Neural crest cell (in vitro differentiated cells): ENCODE data around the gene FYCO1. TPM values are rescaled to one million over a fixed set of nuclear protein-coding genes. Genes with fewer than 3 reads are reported as not detected.

ENCODE experiments used
- DNase-seq: peaks from one replicate; pipeline ENCODE4 v3.0.0; 2021; ENCODE audit warnings: low read depth, mixed read lengths, low spot score
- H3K27ac Mint-ChIP-seq: one replicate; pipeline ENCODE4 v1.8.0; 2021; ENCODE audit warnings: mild to moderate bottlenecking, mixed read lengths; ENCODE audit not compliant: unreplicated experiment
- H3K27me3 Mint-ChIP-seq: 2 replicates; pipeline ENCODE4 v1.8.0; 2021; ENCODE audit warnings: low read depth, mild to moderate bottlenecking, mixed read lengths
- H3K36me3 Mint-ChIP-seq: 2 replicates; pipeline ENCODE4 v1.8.0; 2021; ENCODE audit warnings: low read depth, mild to moderate bottlenecking, mixed read lengths
- H3K4me1 Mint-ChIP-seq: 2 replicates; pipeline ENCODE4 v1.8.0; 2021; ENCODE audit warnings: mixed read lengths
- H3K4me3 Mint-ChIP-seq: one replicate; pipeline ENCODE4 v1.8.0; 2021; ENCODE audit warnings: mild to moderate bottlenecking, mixed read lengths
- H3K9me3 Mint-ChIP-seq: 2 replicates; pipeline ENCODE4 v1.8.0; 2021; ENCODE audit warnings: mixed read lengths
- CTCF ChIP-seq: fragments of 200-600 bp; sonication (generic); conservative IDR thresholded peaks from 2 replicates; pipeline ENCODE4 v1.5.0; 2021; ENCODE audit warnings: antibody characterized with exemption, mild to moderate bottlenecking
- total RNA-seq: library from RNA; stranded (reverse); gene quantifications from 2 replicates; pipeline ENCODE4 v1.2.1, GENCODE V29; 2021

Gene FYCO1
- total RNA-seq, 1 donor from 2014 or later = 9.7 TPM

GRCh38 chr3:45980229-45980813 lies 15.3 kb downstream of the FYCO1 start:
- no peak overlapping the region for H3K27ac Mint-ChIP-seq
- no peaks in the 10 kb centered on the region for H3K9me3 Mint-ChIP-seq
- no peaks in the 10 kb centered on the region for H3K27me3 Mint-ChIP-seq
- no peak for TF ChIP-seq CTCF
- no peak overlapping the region for H3K4me3 Mint-ChIP-seq
- DNase-seq = no peak
- peaks cover 7% of the 10 kb centered on the region for H3K36me3 Mint-ChIP-seq
- no peaks in the 10 kb centered on the region for H3K4me1 Mint-ChIP-seq

GRCh38 chr3:45979378-45979777 lies 16.2 kb downstream of the FYCO1 start:
- Mint-ChIP-seq H3K9me3 (no peaks in the 10 kb centered on the region), H3K27ac (no peak overlapping the region), H3K27me3 (no peaks in the 10 kb centered on the region), H3K36me3 (peaks cover 7% of the 10 kb centered on the region), H3K4me3 (no peak overlapping the region), H3K4me1 (no peaks in the 10 kb centered on the region)
- TF ChIP-seq CTCF = no peak
- no peak for DNase-seq

- Mint-ChIP-seq H3K9me3 (no peaks in the 10 kb centered on the region), H3K27me3 (no peaks in the 10 kb centered on the region), H3K4me1 (no peaks in the 10 kb centered on the region), H3K4me3 (no peak overlapping the region), H3K36me3 (peaks cover 7% of the 10 kb centered on the region), H3K27ac (peak overlapping the region; percentile 57)
- DNase-seq = no peak
- no peak for TF ChIP-seq CTCF
These were observed 17.4 kb downstream of the FYCO1 start for GRCh38 chr3:45978006-45978761.

GRCh38 chr3:45976191-45977091 lies 19.2 kb downstream of the FYCO1 start:
- Mint-ChIP-seq H3K36me3 (peaks cover 7% of the 10 kb centered on the region), H3K9me3 (no peaks in the 10 kb centered on the region), H3K27me3 (no peaks in the 10 kb centered on the region), H3K4me3 (no peak overlapping the region), H3K27ac (no peak overlapping the region), H3K4me1 (no peaks in the 10 kb centered on the region)
- TF ChIP-seq CTCF = no peak
- no peak for DNase-seq

GRCh38 chr3:45975686-45976085 lies 19.9 kb downstream of the FYCO1 start:
- Mint-ChIP-seq H3K4me3 (no peak overlapping the region), H3K27me3 (no peaks in the 10 kb centered on the region), H3K36me3 (peaks cover 7% of the 10 kb centered on the region), H3K4me1 (no peaks in the 10 kb centered on the region), H3K9me3 (no peaks in the 10 kb centered on the region), H3K27ac (no peak overlapping the region)
- no peak for TF ChIP-seq CTCF
- DNase-seq = no peak
